T-helper 9 cell (primary cell): ENCODE data around the gene APBB1IP.
"Not testable (repeated sequence)": the region's sequence is repeated elsewhere in the genome, so short reads cannot be mapped to it uniquely, and the experiment has no call there.

Experiments used
- DNase-seq: peaks from one replicate; pipeline ENCODE4 v3.0.0-alpha.2; 2020

The APBB1IP gene

GRCh38 chr10:26478061-26478460, 39.9 kb downstream of the APBB1IP start:
- DNase-seq, result no peak

DNA sequence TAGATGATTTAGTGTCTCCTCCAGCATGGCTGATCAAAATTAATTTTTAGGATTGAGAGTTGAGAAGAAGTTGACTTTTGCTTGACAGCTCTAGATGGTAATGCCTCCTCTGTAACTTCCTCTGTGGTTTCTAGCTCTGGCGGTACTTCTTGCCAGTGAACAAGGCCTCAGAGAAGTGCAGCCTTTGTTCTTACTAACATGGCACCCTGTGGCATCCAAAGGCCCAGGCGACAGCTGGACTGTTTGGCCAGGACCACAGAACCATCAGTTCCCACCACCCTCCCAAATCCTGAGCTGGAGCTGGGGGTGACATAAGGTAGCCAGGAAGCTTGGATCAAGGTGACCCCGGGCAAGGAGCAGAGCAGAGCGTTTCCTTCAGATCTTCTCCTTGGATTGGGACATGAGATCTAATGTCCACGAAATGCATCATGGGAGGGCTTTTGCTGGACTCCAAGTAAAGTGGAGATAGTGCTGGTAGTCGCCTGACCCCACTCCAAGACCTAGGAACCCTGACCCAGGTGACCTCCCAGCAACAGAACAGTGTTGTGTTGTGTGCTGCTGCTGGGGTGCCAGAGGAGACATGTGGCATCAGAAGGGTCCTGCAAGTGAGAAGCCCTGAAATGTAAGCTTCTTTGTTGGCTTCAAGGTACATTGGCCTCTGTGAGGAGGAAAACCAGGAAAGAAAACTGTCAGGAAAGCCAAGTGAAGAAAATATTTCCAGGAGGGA, 41.8 kb downstream of the APBB1IP start:
- DNase-seq, result no peak

GRCh38 chr10:26481315-26481692, 43.2 kb downstream of the APBB1IP start:
- DNase-seq, result no peak

DNA sequence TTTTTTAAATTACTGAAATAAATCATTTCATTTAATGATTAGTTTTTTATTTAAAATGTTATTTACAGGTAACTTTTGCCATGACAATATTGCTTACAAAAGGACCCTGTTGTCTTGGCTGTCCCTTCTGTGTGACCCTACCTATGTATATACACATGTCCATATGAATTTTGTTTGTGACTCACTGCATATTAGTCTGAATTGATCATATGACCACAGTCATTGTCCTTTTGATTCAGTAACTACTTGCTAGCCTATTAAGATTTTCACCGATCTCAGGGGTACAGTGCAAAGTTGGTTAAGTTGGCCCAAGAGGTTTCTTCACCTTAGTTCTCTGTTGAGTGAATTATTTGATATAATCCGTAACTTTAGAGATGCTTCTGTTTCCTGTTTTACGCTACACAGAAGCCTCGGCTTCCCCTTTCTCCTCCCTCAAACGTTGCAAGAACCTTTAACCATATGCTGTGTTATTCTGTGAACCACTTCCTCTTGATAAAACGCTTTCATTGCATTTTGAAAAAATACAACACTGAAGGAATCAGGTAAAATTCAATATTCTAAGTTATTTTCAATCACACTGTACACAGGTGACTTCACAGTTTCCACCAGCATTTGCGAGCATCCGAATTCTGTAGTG, 43.9 kb downstream of the APBB1IP start:
- no peak for DNase-seq

DNA sequence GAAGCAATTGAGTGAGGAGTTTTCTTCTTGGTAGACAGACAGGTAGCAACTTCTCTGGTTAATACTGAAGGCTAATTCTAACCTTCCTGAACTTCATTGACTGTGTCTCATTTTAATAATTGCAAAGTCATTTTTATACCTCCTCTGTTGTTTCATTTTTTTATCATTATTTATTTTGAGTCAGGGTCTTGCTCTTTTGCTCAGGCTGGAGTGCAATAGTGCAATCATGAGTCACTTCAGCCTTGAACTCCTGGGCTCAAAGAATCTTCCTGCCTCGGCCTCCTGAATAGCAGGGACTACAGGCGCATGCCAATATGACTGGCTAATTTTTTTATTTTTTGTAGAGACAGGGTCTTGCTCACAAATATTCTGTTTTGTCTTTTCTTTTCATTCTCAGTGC, 45.4 kb downstream of the APBB1IP start:
- DNase-seq, result no peak

DNA sequence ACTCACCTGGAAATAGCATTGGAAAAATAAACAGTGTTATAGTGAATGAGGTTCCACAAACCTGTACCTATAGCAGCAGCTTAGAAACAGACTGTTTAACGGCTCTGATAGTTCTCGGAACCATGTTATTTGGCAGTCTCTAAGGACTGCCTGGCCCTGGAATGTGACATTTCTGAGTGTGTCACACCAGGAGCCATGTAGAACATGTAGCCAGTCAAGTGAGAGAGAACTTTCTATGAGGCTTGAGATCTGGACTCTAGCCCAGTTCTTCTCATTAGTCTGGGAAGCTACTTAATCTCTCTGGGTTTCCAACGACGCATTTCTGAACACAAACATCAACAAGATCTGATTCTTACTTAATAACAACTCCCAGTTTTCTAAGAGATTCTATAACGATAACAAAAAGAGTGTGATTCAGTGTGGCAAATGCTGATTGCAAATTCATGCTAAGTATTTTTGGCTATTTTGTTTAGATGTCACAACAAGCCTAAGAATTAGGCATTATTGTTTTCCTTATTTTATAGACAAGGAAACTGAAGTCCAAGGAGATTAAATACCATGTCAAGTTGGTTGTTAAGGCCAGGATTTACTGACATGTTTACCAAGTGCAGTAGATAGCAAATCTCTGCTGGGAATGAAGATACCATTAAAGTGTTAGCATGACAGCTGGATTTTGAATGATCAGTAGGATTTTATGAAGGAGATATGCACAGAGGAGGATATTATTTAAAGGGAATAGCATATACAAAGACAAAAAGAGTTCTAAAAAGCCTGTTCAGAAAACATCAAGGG, 47.2 kb downstream of the APBB1IP start:
- DNase-seq, result no peak

- DNase-seq, result no peak
These were observed 48.2 kb downstream of the APBB1IP start for GRCh38 chr10:26486304-26486703.

DNA sequence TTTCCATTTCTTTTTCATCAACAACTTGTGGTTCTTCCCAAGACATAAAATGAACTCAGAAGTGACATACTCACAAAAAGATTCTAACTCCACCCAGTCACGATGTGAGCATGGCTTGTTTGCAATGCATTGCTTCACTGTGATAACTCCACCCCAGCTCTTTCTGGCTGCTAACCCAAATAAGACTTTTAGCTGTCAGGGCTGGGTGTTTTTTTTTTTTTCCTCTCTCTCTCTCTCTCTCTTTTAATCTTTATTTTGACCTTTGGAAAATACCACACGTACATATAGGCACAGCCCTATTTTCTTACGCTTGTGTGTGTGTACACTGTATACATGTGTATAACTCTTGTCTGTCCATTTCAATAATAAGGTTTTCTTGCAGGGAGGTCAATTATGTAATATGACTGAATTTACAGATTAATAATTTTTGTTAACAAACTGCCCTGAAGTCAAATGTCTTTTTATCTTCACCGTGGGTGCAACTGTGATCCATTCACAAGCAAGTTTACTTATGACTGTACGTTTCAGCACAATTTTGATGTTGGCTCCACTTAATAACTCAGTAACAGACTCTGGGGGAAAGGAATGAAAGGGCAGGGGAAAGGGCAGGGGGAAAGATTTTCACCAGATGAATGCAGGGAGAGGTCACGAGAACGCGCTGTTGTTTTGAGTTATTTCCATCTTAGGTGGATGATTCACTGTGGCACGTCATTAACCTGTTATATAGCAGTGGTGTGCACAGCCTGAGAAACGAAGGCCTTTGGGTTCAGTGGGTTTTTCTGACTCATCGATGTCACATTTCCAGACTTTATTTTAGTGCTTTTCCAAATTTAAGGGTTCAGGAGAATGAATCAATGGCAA, 49.1 kb downstream of the APBB1IP start:
- DNase-seq, result peak; percentile 49

GRCh38 chr10:26488344-26488743, 50.2 kb downstream of the APBB1IP start:
- DNase-seq, result no peak

GRCh38 chr10:26489081-26489480, 50.9 kb downstream of the APBB1IP start:
- no peak for DNase-seq

DNA sequence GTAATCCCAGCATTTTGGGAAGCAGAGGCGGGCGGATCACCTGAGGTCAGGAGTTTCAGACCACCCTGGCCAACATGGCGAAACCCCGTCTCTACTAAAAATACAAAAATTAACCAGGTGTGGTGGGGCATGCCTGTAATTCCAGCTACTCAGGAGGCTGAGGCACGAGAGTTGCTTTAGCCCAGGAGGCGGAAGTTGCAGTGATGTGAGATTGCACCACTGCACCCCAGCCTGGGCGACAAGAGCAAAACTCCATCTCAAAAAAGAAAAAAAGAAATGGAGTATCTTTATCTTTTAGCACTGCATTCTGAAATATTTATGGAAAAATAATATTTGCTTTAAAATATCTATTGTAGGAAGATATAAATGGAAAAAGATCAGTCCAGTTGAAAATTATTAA, 52.2 kb downstream of the APBB1IP start:
- DNase-seq, result not testable (repeated sequence)

DNA sequence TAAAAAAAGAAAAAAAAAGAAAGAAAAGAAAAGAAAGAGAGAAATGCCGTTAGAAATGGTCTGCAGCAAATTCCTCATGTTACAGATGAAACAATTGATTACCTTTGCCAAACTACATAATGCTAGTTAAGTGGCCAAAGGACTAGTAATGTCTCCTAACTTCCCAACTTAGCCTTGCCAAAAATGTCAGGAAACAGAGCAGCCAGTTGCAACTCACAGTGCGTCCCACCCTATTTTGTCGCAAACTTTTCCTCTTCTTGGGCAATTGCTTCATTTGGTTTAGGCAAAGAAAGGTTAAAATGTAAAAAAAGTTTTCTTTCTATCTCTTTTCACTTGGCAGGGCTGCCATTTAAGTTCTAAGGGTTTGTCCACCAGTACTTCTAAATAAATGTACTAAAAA, 53.1 kb downstream of the APBB1IP start:
- DNase-seq, result no peak

DNA sequence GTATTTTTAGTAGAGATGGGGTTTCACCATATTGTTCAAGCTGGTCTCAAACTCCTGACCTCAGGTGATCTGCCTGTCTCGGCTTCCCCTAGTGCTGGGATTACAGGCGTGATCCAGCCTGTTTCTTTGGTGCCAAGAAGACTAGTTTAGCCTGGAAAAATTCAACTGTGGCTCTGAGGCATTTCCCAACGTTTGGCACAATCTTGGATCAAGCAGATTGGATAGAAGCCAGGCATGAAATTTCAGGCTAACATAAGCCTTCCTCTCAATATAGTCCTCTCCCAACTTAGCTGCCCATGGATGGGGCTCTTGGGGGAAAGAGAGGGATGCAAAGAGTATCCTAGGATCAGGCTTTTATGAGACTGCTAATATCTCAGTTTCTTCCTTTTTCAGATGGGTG, 53.8 kb downstream of the APBB1IP start:
- no peak for DNase-seq

DNA sequence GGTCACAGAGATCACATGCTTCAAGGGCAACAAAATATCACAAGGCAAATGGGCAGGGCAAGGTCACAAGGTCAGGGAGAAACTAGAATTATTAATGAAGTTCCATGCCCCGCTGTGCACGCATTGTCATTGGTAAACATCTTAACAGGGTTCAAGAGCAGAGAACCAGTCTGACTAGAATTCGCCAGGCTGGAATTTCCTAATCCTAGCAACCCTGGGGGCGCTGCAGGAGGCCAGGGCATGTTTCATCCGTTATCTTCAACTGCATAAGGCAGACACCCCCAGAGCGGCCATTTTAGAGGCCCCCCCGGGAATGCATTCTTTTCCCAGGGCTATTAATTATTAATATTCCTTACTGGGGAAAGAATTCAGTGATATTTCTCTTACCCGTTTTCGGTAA, 54.6 kb downstream of the APBB1IP start:
- not testable (repeated sequence) for DNase-seq

DNA sequence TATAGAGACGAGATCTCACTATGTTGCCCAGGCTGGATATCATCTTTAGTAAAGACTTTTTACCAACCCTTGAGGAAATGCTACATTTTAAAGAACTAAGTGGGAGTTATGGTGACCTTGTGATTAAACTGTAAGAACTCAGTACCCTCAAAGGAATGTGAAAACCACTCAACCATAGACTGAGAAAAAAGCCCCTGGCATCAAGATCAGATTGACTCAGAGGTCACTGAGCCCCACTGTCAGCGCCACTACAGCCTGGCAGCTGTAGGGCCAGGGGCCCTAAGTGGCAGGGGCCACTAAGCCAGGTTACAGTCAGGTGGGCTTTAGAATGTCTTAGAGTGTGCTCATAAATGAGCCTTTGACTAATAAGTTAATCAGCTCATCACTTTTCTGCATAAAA, 55.9 kb downstream of the APBB1IP start:
- no peak for DNase-seq

GRCh38 chr10:26499426-26499825, 61.3 kb downstream of the APBB1IP start:
- DNase-seq, result no peak

- DNase-seq, result no peak
These were observed 64.8 kb downstream of the APBB1IP start for GRCh38 chr10:26502986-26503385.

- no peak for DNase-seq
These were observed 65.8 kb downstream of the APBB1IP start for GRCh38 chr10:26503911-26504310.

DNA sequence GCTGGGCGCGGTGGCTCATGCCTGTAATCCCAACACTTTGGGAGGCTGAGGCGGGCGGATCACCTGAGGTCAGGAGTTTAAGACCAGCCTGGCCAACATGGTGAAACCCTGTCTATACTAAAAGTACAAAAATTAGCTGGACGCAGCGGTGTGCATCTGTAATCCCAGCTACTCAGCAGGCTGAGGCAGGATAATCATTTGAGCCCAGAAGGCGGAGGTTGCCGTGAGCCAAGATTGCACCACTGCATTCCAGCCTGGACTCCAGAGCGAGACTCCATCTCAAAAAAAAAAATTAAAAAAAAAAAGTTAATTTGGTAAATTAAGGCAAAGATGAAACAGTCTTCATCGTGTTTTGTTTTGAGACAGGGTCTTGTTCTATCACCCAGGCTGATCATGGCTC, 66.3 kb downstream of the APBB1IP start:
- not testable (repeated sequence) for DNase-seq

DNA sequence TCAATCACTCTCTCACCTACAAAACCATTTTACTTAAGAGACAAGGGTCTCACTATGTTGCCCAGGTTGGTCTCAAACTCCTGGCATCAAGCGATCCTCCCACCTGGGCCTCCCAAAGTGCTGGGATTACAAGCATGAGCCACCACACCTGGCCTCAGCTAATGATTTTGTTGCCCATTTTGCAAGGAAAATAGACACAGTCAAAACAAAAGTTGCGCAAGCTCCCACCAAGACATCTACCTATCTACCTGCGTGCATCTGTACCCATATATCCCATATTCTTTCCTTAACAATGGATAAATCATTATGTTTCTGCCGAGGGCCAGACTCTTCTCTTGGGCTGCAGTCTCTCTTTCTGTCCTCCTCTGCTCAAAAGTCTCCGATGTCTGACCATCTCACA, 67.3 kb downstream of the APBB1IP start:
- no peak for DNase-seq

GRCh38 chr10:26506736-26507135, 68.6 kb downstream of the APBB1IP start:
- no peak for DNase-seq

DNA sequence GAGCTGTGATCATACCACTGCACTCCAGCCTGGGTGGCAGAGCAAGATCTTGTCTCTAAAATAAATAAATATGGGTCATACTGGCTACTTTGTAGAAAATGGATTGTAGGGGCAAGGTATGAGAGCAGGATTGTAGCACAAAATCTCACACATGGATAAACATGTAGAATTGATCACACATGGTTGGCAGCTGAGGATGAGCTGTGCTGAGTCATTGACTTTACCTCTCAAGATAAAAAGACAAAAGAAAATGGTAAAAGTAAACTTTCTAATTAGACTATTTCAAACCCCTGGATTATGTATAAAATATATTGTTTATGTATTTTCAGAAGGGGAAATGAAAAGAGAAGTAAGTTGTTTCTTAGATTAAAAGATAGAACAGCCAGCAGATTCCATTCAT, 69.3 kb downstream of the APBB1IP start:
- no peak for DNase-seq

GRCh38 chr10:26508016-26508415, 69.9 kb downstream of the APBB1IP start:
- DNase-seq, result no peak
